ENCODE results near the gene APBB2.

Gene APBB2

GRCh38 chr4:40838742-40839141, 375.6 kb downstream of the APBB2 start:
- Histone ChIP-seq H3K27ac (ENCODE audit: low read depth, low read length) (no peak overlapping the region), H3K4me1 (ENCODE audit: control insufficient read depth, insufficient read depth, low read length) (no peaks in the 10 kb centered on the region), H3K9ac (ENCODE audit: low read length) (no peak overlapping the region), H3K36me3 (ENCODE audit: control insufficient read depth, insufficient read depth, low read length) (peaks cover 12% of the 10 kb centered on the region), H3K4me3 (ENCODE audit: low read depth, low read length) (no peak overlapping the region), H3K9me3 (ENCODE audit: control insufficient read depth, insufficient read depth, low read depth, low read length) (no peaks in the 10 kb centered on the region), H3K27me3 (ENCODE audit: control insufficient read depth, insufficient read depth, low read length) (no peaks in the 10 kb centered on the region)

- no peaks in the 10 kb centered on the region for H3K9me3 ChIP-seq (ENCODE audit: control insufficient read depth, insufficient read depth, low read depth, low read length)
- H3K27ac ChIP-seq (ENCODE audit: low read depth, low read length) = no peak overlapping the region
- no peak overlapping the region for H3K9ac ChIP-seq (ENCODE audit: low read length)
- no peaks in the 10 kb centered on the region for H3K27me3 ChIP-seq (ENCODE audit: control insufficient read depth, insufficient read depth, low read length)
- H3K36me3 ChIP-seq (ENCODE audit: control insufficient read depth, insufficient read depth, low read length) = peaks cover 14% of the 10 kb centered on the region
- H3K4me3 ChIP-seq (ENCODE audit: low read depth, low read length) = no peak overlapping the region
- no peaks in the 10 kb centered on the region for H3K4me1 ChIP-seq (ENCODE audit: control insufficient read depth, insufficient read depth, low read length)
Measured at GRCh38 chr4:40837094-40837870, 377.1 kb downstream of the APBB2 start.

- no peaks in the 10 kb centered on the region for H3K27me3 ChIP-seq (ENCODE audit: control insufficient read depth, insufficient read depth, low read length)
- H3K9me3 ChIP-seq (ENCODE audit: control insufficient read depth, insufficient read depth, low read depth, low read length) = no peaks in the 10 kb centered on the region
- no peak overlapping the region for H3K9ac ChIP-seq (ENCODE audit: low read length)
- H3K4me1 ChIP-seq (ENCODE audit: control insufficient read depth, insufficient read depth, low read length) = no peaks in the 10 kb centered on the region
- H3K4me3 ChIP-seq (ENCODE audit: low read depth, low read length) = no peak overlapping the region
- no peak overlapping the region for H3K27ac ChIP-seq (ENCODE audit: low read depth, low read length)
- H3K36me3 ChIP-seq (ENCODE audit: control insufficient read depth, insufficient read depth, low read length) = peaks cover 30% of the 10 kb centered on the region
Measured at GRCh38 chr4:40833212-40833611, 381.1 kb downstream of the APBB2 start.

- Histone ChIP-seq H3K4me3 (ENCODE audit: low read depth, low read length) (no peak overlapping the region), H3K27me3 (ENCODE audit: control insufficient read depth, insufficient read depth, low read length) (no peaks in the 10 kb centered on the region), H3K9me3 (ENCODE audit: control insufficient read depth, insufficient read depth, low read depth, low read length) (no peaks in the 10 kb centered on the region), H3K36me3 (ENCODE audit: control insufficient read depth, insufficient read depth, low read length) (peaks cover 29% of the 10 kb centered on the region), H3K27ac (ENCODE audit: low read depth, low read length) (no peak overlapping the region), H3K4me1 (ENCODE audit: control insufficient read depth, insufficient read depth, low read length) (no peaks in the 10 kb centered on the region), H3K9ac (ENCODE audit: low read length) (no peak overlapping the region)
Measured at GRCh38 chr4:40832175-40832574, 382.2 kb downstream of the APBB2 start.

GRCh38 chr4:40831146-40831907, 383.0 kb downstream of the APBB2 start:
- Histone ChIP-seq H3K4me1 (ENCODE audit: control insufficient read depth, insufficient read depth, low read length) (no peaks in the 10 kb centered on the region), H3K27me3 (ENCODE audit: control insufficient read depth, insufficient read depth, low read length) (no peaks in the 10 kb centered on the region), H3K27ac (ENCODE audit: low read depth, low read length) (no peak overlapping the region), H3K4me3 (ENCODE audit: low read depth, low read length) (no peak overlapping the region), H3K36me3 (ENCODE audit: control insufficient read depth, insufficient read depth, low read length) (peaks cover 33% of the 10 kb centered on the region), H3K9ac (ENCODE audit: low read length) (no peak overlapping the region), H3K9me3 (ENCODE audit: control insufficient read depth, insufficient read depth, low read depth, low read length) (no peaks in the 10 kb centered on the region)

- Histone ChIP-seq H3K9ac (ENCODE audit: low read length) (no peak overlapping the region), H3K36me3 (ENCODE audit: control insufficient read depth, insufficient read depth, low read length) (peaks cover 48% of the 10 kb centered on the region), H3K27me3 (ENCODE audit: control insufficient read depth, insufficient read depth, low read length) (no peaks in the 10 kb centered on the region), H3K4me1 (ENCODE audit: control insufficient read depth, insufficient read depth, low read length) (no peaks in the 10 kb centered on the region), H3K27ac (ENCODE audit: low read depth, low read length) (no peak overlapping the region), H3K9me3 (ENCODE audit: control insufficient read depth, insufficient read depth, low read depth, low read length) (no peaks in the 10 kb centered on the region), H3K4me3 (ENCODE audit: low read depth, low read length) (no peak overlapping the region)
Measured at GRCh38 chr4:40829586-40829985, 384.8 kb downstream of the APBB2 start.

- H3K27me3 ChIP-seq (ENCODE audit: control insufficient read depth, insufficient read depth, low read length) = no peaks in the 10 kb centered on the region
- H3K9ac ChIP-seq (ENCODE audit: low read length) = no peak overlapping the region
- H3K36me3 ChIP-seq (ENCODE audit: control insufficient read depth, insufficient read depth, low read length) = peaks cover 47% of the 10 kb centered on the region
- H3K9me3 ChIP-seq (ENCODE audit: control insufficient read depth, insufficient read depth, low read depth, low read length) = no peaks in the 10 kb centered on the region
- no peak overlapping the region for H3K27ac ChIP-seq (ENCODE audit: low read depth, low read length)
- H3K4me1 ChIP-seq (ENCODE audit: control insufficient read depth, insufficient read depth, low read length) = no peaks in the 10 kb centered on the region
- H3K4me3 ChIP-seq (ENCODE audit: low read depth, low read length) = no peak overlapping the region
Measured at GRCh38 chr4:40828661-40829060, 385.7 kb downstream of the APBB2 start.

GRCh38 chr4:40827758-40828157, 386.6 kb downstream of the APBB2 start:
- Histone ChIP-seq H3K4me1 (ENCODE audit: control insufficient read depth, insufficient read depth, low read length) (no peaks in the 10 kb centered on the region), H3K36me3 (ENCODE audit: control insufficient read depth, insufficient read depth, low read length) (peaks cover 53% of the 10 kb centered on the region), H3K4me3 (ENCODE audit: low read depth, low read length) (no peak overlapping the region), H3K9me3 (ENCODE audit: control insufficient read depth, insufficient read depth, low read depth, low read length) (no peaks in the 10 kb centered on the region), H3K9ac (ENCODE audit: low read length) (no peak overlapping the region), H3K27me3 (ENCODE audit: control insufficient read depth, insufficient read depth, low read length) (no peaks in the 10 kb centered on the region), H3K27ac (ENCODE audit: low read depth, low read length) (no peak overlapping the region)

GRCh38 chr4:40826821-40827220, 387.5 kb downstream of the APBB2 start:
- H3K9me3 ChIP-seq (ENCODE audit: control insufficient read depth, insufficient read depth, low read depth, low read length) = no peaks in the 10 kb centered on the region
- H3K4me3 ChIP-seq (ENCODE audit: low read depth, low read length) = no peak overlapping the region
- H3K36me3 ChIP-seq (ENCODE audit: control insufficient read depth, insufficient read depth, low read length) = peaks cover 63% of the 10 kb centered on the region

GRCh38 chr4:40825014-40825838, 389.1 kb downstream of the APBB2 start:
- H3K9me3 ChIP-seq (ENCODE audit: control insufficient read depth, insufficient read depth, low read depth, low read length) = no peaks in the 10 kb centered on the region
- no peaks in the 10 kb centered on the region for H3K4me1 ChIP-seq (ENCODE audit: control insufficient read depth, insufficient read depth, low read length)
- no peak overlapping the region for H3K9ac ChIP-seq (ENCODE audit: low read length)
- H3K27ac ChIP-seq (ENCODE audit: low read depth, low read length) = no peak overlapping the region
- H3K27me3 ChIP-seq (ENCODE audit: control insufficient read depth, insufficient read depth, low read length) = no peaks in the 10 kb centered on the region
- H3K36me3 ChIP-seq (ENCODE audit: control insufficient read depth, insufficient read depth, low read length) = peaks cover 72% of the 10 kb centered on the region
- H3K4me3 ChIP-seq (ENCODE audit: low read depth, low read length) = no peak overlapping the region

More at GRCh38 chr4:40826821-40827220, 387.5 kb downstream of the APBB2 start:
- Histone ChIP-seq H3K27me3 (ENCODE audit: control insufficient read depth, insufficient read depth, low read length) (no peaks in the 10 kb centered on the region), H3K4me1 (ENCODE audit: control insufficient read depth, insufficient read depth, low read length) (no peaks in the 10 kb centered on the region), H3K27ac (ENCODE audit: low read depth, low read length) (no peak overlapping the region), H3K9ac (ENCODE audit: low read length) (no peak overlapping the region)
